Activated T-cell treated with anti-CD3 and anti-CD28 coated beads for 24 hours (primary cell): ENCODE data around the gene PCDHGB6.
A peak's percentile ranks its signal among the peaks of the same experiment; 100 is the strongest.
"Not testable (repeated sequence)": the region's sequence is repeated elsewhere in the genome, so short reads cannot be mapped to it uniquely, and the experiment has no call there.

Experiments
- DNase-seq: peaks from one replicate; pipeline ENCODE4 v3.0.0-alpha.2; 2020; ENCODE audit warnings: low read depth

Gene PCDHGB6

GRCh38 chr5:141388661-141389060 is 19.2 kb upstream of the PCDHGB6 start:
- no peak for DNase-seq

GRCh38 chr5:141389153-141390042 is 18.4 kb upstream of the PCDHGB6 start:
- no peak for DNase-seq

GRCh38 chr5:141392429-141393198 is 15.2 kb upstream of the PCDHGB6 start, which contains the start of gene PCDHGA8:
TSS of gene PCDHGA8 (plus strand) at chr5:141392633. CDS start at chr5:141392814, 181 bp downstream.
- DNase-seq, result no peak

GRCh38 chr5:141393267-141393666 is 14.6 kb upstream of the PCDHGB6 start:
- DNase-seq, result no peak

- not testable (repeated sequence) for DNase-seq
Measured at GRCh38 chr5:141394401-141395187, 13.2 kb upstream of the PCDHGB6 start.

GRCh38 chr5:141397756-141398551 is 9.9 kb upstream of the PCDHGB6 start, which contains the start of gene PCDHGB5:
TSS of gene PCDHGB5 (plus strand) at chr5:141397947. CDS start at chr5:141398128, 181 bp downstream.
- DNase-seq, result peak; percentile 27

- DNase-seq, result no peak
Measured at GRCh38 chr5:141398608-141399007, 9.2 kb upstream of the PCDHGB6 start.

GRCh38 chr5:141399555-141400258 is 8.1 kb upstream of the PCDHGB6 start:
- DNase-seq, result no peak

GRCh38 chr5:141402553-141403243 is 5.1 kb upstream of the PCDHGB6 start, which contains the start of gene PCDHGA9:
TSS of gene PCDHGA9 (plus strand) at chr5:141402778. CDS start at chr5:141402953, 175 bp downstream.
- DNase-seq, result no peak

GRCh38 chr5:141403387-141403786 is 4.4 kb upstream of the PCDHGB6 start:
- no peak for DNase-seq

GRCh38 chr5:141409598-141410306 is 1.9 kb downstream of the PCDHGB6 start:
- no peak for DNase-seq

GRCh38 chr5:141411575-141411974 is 3.8 kb downstream of the PCDHGB6 start:
- DNase-seq, result no peak

GRCh38 chr5:141412854-141413539 is 5.2 kb downstream of the PCDHGB6 start, which contains the start of gene PCDHGA10:
TSS of gene PCDHGA10 (plus strand) at chr5:141412987. CDS start at chr5:141413176, 189 bp downstream.
- DNase-seq, result peak; percentile 43

- no peak for DNase-seq
Measured at GRCh38 chr5:141413540-141414069, 5.8 kb downstream of the PCDHGB6 start.

GRCh38 chr5:141414548-141415274 is 6.9 kb downstream of the PCDHGB6 start:
- not testable (repeated sequence) for DNase-seq

- not testable (repeated sequence) for DNase-seq
Measured at GRCh38 chr5:141415275-141415618, 7.4 kb downstream of the PCDHGB6 start.

GRCh38 chr5:141417494-141418172 is 9.8 kb downstream of the PCDHGB6 start, which contains the start of gene PCDHGB7:
TSS of gene PCDHGB7 (plus strand) at chr5:141417677. CDS start at chr5:141417860, 183 bp downstream.
- peak; percentile 33 for DNase-seq
